GM18508 (cell line): ENCODE results near the gene C1orf210.

ENCODE experiments used
- ATAC-seq: cut with Tn5 transposase; IDR thresholded peaks from one replicate; pipeline ENCODE4 v1.9.1; 2021; ENCODE audit warnings: moderate number of reproducible peaks; ENCODE audit not compliant: insufficient read depth, unreplicated experiment

Gene C1orf210

DNA sequence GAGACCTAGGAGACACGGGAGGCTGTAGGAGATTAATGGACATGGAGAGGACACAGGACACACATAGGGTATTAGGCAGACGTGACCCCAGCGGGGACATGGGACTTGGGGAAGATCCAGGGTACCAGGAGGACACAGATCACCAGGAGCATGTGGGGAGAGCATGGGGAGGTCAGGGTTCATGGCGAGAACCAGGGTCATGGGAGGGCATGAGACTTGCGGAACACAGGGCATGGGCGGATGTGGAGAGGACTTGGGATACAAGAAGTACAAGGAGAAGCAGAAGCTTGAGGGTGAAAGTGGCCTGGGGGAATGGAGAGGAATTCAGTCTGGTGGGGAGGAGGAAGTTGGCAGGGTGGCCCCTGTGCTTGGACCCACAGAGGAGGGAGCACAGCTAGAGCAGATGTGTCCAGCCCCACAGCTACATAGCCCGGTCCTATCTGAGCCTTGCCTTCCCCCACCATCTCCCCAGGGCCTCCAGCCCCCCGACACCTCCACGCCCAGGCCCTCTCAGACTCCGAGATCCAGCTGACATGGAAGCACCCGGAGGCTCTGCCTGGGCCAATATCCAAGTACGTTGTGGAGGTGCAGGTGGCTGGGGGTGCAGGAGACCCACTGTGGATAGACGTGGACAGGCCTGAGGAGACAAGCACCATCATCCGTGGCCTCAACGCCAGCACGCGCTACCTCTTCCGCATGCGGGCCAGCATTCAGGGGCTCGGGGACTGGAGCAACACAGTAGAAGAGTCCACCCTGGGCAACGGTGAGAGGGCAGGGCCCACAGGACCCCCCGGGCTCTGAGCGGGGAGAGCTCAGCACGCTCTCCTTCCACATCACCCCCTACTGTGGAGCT, 27.5 kb upstream of the C1orf210 start:
- ATAC-seq = no peak

DNA sequence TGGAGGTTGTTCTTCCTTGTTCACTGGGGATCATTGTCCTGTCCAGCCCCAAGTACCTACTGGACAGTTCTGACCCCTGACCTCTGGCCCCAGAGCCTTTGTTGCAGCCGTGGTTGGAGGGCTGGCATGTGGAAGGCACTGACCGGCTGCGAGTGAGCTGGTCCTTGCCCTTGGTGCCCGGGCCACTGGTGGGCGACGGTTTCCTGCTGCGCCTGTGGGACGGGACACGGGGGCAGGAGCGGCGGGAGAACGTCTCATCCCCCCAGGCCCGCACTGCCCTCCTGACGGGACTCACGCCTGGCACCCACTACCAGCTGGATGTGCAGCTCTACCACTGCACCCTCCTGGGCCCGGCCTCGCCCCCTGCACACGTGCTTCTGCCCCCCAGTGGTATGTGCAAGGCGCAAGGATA, 26.8 kb upstream of the C1orf210 start:
- no peak for ATAC-seq

DNA sequence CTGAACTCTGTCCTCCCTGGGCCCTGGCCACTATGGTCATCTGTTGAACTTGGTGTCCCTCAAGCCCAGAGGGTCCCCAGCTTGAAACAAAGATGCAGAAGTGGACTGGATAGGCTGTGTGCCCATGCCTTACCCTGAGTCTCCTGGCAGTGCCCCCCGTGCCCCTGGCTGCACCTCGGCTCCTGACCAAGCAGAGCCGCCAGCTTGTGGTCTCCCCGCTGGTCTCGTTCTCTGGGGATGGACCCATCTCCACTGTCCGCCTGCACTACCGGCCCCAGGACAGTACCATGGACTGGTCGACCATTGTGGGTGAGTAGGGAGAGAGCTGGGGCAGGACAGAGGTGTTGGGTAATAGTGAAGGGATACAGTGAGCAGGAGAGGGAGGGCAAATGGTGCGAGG, 26.1 kb upstream of the C1orf210 start:
- ATAC-seq = no peak

DNA sequence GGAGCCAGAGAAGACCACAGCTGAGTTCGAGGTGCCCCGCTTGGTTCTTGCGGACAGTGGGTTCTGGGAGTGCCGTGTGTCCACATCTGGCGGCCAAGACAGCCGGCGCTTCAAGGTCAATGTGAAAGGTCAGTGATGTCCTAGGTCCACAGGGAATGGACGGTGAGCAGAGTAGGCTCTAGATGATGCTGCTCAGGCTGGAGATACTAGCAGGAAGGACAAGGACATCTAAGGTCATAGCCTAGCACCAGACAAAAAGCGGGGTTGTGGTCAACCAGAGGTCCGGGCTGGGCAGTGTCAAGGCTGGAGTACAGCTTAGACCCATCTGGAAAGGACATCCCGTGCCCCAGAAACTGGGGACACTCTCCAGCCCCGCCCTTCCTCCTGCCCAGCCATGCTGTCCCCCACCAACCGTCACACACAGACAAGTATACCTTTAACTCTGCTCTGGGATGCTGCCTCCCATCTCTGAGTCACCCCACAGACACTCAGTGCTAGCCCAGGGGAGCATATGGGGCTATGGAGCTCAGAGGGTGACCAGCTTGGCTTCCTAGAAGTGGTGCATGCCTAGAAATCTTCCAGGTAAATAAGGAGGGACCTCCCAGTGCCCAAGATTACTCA, 24.1 kb upstream of the C1orf210 start:
- no peak for ATAC-seq

DNA sequence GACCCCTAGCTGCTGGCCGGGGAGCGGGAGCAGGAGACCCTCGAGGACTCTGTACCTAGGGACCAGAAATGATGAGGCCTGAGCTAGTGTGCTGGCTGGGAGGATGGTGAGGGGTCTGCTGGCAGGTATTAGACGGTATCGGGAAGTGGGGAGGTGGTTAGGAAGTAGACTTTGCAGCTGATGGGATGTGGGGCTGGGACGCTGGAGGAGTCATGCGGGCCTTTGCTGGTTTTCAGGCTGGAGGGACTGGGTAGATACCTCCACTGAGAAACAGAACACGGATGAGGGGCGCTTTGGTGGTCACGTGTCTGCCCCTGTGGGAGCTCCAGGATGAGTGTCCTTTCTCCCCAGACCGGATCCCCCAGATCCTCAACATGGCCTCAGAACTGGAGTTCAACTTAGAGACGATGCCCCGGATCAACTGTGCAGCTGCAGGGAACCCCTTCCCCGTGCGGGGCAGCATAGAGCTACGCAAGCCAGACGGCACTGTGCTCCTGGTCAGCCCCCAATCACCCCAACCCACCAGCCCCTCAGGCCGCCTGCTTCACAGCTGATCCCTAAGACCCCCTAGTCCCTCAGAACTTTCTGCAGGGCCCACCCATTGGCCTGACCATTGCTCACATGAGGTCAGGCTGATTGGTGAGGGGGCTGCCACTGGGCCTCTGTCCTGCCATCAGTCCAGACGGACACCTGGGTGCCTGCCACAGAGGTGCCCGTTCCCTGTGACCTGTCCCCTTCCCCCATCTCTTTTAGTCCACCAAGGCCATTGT, 23.4 kb upstream of the C1orf210 start:
- ATAC-seq = no peak

DNA sequence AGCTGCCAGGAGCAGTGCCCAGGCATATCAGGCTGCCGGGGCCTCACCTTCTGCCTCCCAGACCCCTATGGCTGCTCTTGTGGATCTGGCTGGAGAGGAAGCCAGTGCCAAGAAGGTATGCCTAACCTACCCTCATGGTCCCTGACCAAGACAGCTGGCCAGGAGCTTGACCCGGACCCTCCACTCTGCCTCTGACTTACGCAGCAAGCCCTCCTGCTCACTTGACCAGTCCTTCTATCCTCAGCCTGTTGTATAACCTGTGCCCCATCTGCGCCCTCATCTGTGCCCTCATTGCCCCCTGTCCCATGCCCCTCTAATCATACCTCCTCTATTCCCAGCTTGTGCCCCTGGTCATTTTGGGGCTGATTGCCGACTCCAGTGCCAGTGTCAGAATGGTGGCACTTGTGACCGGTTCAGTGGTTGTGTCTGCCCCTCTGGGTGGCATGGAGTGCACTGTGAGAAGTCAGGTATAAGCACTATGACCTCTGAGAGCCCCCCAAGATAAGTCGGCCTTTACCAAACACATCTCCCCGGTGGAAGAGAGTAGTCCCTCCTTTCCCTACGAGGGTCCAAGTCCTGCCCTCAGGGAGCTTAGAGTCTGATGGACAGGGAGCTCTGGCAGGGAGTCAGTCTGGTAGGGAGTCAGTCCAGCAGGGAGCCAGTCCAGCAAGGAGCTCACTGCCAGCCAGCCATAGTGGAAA, 22.2 kb upstream of the C1orf210 start:
- ATAC-seq = no peak

DNA sequence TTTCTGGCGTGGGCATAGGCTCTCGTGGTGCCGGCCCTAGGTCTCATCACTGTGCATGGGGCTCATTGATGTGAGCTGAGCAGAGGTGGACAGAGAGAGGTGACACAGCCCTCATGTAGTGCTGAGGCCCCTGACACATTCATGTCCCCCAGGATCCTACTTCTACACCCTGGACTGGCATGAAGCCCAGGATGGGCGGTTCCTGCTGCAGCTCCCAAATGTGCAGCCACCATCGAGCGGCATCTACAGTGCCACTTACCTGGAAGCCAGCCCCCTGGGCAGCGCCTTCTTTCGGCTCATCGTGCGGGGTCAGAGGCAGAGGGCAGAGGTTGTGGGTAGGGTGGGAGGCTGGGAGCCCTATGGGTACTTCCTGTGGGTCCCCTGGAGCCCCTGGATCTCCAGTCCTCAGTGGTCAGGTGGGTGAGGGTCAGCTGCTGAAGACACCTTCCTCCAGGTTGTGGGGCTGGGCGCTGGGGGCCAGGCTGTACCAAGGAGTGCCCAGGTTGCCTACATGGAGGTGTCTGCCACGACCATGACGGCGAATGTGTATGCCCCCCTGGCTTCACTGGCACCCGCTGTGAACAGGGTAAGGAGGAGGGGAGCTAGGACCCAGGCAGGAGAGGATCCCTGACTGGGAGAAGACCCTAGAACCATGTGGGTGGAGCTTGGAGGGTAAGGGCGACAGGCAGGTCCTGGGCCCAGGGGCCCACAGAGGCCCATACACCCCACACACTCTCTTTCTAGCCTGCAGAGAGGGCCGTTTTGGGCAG, 21.5 kb upstream of the C1orf210 start:
- no peak for ATAC-seq

DNA sequence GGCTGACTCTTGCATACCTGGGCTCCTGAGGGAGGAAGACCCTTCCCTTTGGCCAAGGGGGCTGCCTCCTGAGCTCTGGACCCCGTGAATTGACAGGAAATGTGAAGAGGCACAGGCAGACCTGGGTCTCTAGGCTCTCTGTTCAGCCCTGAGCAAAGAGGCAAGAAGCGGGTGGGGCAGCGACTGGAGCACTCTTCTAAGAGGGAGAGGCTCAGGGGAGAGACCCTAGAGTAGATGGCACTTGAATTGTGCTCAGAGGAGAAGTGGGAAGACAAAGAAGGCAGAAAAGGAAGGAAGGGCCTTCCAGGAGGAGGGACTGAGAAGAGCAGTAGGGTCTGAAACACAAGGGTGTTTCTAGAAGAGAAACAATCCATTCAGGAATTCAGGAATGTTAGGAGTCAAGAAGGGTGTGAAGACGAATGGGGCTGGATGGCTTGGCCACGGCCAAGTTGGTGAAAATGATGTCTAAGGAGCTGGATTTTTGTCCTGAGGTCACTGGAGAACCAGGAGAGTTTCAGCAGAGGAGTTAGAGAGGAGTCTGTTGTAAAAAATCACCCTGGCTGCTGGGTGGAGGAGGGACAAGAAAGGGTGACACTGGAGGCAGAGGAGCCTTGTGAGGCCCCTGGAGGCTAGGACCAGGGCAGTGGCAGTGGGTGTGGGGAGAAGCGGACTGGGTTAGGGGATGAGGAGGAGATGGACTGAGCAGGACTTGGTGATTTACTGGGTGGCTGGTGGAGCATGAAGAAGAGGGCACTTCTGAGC, 20.7 kb upstream of the C1orf210 start:
- no peak for ATAC-seq

DNA sequence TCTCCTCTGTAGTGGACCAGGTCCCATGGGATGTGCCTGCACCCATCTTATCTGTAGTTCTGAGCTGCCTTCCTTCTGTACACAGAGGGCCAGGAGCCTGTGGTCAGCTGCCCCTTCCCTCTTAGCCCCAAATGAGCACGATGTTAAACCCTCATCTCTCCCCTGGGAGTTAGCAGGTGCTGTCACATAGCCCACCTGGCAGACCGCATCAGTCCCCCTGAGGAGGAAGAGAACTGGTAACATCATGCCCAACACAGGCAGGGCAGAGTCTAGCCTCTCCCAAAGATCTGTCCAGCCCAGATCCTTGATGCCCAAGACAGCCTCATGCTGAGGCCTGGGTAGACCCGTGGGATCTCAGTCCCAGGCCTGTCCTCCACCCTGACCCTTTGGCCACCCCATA, 20.1 kb upstream of the C1orf210 start:
- ATAC-seq = no peak

DNA sequence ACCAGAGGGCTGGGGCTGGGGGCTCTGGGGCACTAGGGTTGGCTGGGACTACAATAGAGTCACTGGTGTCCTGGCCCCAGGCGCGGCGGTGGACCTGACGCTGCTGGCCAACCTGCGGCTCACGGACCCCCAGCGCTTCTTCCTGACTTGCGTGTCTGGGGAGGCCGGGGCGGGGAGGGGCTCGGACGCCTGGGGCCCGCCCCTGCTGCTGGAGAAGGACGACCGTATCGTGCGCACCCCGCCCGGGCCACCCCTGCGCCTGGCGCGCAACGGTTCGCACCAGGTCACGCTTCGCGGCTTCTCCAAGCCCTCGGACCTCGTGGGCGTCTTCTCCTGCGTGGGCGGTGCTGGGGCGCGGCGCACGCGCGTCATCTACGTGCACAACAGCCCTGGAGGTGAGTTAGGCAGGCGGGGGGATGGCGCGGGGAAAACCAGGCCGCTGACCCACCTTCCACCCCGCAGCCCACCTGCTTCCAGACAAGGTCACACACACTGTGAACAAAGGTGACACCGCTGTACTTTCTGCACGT, 19.5 kb upstream of the C1orf210 start:
- ATAC-seq = no peak

DNA sequence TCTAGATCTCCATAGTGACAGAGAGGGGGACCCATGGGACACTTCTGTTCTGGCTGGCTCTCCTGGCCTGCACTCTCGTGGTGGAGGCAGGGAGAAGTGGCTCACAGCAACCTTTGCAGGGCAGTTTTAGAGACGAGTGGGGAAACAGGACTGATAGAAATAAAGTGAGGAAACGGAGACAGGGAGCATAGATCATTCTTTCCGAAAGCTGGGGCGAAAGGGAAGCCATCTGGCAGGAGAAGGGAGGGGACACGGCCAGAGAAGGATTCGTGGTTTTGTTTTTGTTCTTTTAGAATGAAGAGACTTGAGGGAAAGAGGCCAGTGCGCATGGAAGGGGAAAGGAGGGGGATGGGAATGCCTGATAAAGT, 18.9 kb upstream of the C1orf210 start:
- no peak for ATAC-seq

DNA sequence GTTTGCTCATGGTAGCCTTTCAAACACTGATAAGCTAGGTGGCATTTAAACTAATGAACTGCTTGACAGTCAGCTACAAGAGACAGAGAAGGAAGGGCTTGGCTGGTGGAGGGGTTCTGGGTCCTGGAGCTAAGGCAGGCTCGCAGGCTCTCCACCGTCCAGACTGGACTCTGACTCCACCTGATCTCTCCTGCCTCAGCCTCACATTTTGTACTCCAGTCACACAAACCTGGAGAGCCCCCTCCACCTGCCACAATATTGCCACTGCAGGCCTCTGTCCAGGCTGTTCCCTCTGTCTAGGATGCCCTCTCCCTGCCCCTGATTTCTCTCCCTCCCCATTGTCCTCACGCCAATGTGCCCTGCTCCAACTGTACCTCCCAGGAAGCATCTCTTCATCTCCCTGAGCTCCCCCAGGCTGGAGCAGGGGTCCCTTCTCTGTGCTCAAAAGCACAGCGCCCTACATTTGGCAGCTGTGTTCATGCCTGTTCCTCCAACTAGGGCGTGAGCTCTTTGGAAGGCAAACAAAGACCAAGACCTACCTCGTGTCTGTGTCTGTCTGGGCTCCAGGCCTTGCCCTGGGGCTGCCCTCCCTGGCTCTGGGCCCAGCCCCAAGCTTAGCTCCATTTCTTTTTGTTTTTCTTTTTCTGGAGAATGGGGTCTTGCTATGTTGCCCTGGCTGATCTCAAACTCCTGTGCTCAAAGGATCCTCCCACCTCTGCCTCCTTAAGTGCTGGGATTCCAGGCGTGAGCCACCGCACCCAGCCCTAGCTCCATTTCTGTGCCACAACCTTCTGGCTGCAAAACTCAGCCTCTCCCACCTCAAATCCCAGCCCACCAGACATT, 18.3 kb upstream of the C1orf210 start:
- no peak for ATAC-seq

DNA sequence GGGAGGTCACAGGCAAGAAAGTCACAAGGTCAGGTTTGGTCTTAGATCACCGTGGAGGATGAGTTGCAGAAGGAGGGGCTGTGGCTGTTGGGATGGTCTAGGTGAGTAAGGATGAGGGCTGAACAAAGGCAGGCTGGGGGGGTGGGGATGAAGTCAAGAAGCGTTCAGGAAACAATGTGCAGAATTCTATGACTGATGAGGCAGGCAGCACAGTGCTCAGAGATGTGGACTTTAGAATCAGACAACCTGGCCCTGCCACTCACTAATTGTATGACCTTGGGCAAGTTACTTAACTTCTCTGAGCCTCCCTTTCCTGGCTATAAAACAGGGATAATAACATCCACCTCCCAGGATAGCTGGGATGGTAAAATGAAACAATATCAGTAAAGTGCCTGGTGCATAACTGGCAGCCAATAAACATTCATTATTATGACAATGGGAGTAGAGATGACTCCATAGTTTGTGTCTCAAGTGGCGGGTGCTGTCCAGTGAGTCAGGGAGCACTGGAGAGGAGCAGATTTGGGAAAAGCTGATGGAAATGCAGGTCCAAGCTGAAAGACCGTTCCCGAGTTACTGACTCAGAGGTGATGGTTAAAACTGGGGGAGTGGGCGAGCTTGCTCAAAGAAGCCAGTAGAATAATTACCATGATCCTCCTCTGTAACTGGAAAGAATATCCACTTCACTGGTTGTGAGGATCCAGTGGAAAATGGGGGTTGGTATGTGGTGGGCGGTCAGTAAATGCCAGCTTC, 17.5 kb upstream of the C1orf210 start:
- no peak for ATAC-seq

DNA sequence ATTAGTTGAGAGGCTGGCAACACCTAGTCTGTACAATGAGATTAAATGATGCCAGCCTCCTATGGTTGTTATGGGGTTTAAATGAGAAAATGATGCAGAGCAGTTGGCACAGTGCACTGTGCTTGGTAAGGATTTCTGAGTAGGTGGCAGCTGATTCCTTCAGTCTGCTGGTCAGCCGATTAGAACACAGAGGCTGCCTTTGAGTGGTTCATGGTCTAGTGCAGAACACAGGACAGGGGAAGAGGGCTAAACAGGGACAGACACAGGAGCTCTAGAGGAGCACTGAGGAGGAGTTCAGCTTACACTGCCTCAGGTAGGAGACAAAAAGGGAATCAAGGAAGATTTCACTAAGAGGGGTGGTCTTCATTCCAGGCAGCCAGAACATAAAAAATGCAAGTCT, 16.8 kb upstream of the C1orf210 start:
- no peak for ATAC-seq

DNA sequence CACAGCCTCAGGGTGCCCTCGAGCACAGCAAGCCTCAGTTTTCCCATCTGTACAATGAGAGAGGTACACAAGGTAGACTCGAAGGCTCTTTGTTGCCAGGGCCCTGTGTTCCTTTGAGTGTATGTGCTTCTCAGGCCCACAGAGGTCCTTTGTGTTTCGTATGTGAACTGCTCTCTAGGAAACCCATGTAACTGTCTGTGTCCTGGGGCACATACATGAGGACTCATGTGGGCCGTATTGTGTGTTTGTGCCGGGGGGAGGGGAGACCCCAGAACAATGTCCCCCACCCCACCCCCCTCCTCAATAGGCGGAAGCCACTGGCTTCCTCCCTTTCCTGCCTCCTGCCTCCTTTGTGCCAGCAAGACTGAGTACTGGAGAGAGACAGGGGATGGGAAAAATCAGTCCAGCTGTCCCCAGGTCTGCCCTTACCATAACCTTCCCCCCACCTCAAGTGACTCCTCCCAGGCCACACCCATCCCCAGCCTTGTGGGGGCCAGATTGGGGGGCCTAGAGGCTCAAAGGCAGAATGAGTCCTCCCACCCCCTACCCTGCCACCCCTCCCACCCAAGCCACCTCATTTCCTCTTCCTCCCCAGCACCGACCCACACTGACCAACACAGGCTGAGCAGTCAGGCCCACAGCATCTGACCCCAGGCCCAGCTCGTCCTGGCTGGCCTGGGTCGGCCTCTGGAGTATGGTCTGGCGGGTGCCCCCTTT, 15.2 kb upstream of the C1orf210 start, which contains the start of gene TIE1:
Gene TIE1 (plus strand): TSS at position 605 of the 717 bp plus-strand sequence. CDS start 90 bp downstream, at position 695.
- no peak for ATAC-seq

DNA sequence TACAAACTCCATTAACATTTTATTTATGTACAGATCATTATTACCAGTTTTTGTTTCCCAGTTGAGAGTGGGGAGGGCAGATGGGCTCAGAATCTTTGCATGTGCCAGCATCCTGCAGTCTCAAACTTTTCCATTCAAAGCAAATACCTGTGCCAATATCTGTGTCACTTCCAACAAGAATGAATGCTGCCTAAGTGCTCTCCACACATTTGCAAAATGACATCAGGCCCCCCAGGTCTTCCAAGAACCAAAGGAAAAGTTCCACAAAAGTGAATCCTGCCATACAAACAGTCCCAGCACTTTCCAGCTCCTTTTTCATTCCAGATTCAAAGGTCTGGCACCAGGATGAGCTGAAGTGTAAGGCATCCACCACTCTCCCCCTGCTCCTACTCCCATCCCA, 13.7 kb upstream of the C1orf210 start:
- ATAC-seq = no peak

DNA sequence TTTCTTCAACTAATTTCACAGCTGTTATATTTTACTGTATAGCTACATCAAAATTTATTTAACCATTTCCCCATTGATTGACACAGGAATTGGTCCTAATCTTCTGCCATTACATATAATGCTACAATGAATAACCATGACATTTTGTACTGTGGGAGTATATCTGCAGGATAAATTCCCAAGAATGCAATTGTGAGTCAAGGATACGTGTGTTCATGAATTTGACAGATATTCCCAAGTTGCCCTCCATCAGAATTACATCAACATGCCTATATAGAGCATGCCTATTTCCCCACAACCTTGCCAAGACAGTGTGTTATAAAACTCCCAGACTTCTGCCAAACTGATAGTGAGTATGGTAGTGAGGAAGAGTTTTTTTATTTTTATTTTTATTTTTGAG, 12.7 kb upstream of the C1orf210 start:
- no peak for ATAC-seq
